ENCODE data around the gene NEDD1.

- TF ChIP-seq CTCF (conservative IDR thresholded peaks at IDR 0.05 in 1 of 2, IDR thresholded peaks at IDR 0.05 in 1 of 2; ENCODE audit: low read depth in 1 of 2, low read length in 2 of 2) (no peak), EZH2 (IDR thresholded peaks at IDR 0.05; ENCODE audit: low read length, missing control alignments) (no peak)
Observed at GRCh38 chr12:96862326-96862725, 44.7 kb upstream of the NEDD1 start.
